Peyer's patch (tissue), 4 donors: Measurements from ENCODE around the gene HRAS. TPM values are rescaled to one million over a fixed set of nuclear protein-coding genes. Genes with fewer than 3 reads are reported as not detected.

Experiments
- DNase-seq, 3 donors: peaks; one replicate each; pipeline ENCODE4 v3.0.0-alpha.2; 2017 to 2019
- H3K27ac ChIP-seq, 4 donors: fragments of 200-600 bp; sonication (generic); one replicate each; pipeline ENCODE4 v1.5.1; 2016 to 2019
- H3K27me3 ChIP-seq, 2 donors: fragments of 200-600 bp; sonication (generic); one replicate each; pipeline ENCODE4 v1.5.1; 2019
- H3K36me3 ChIP-seq, 3 donors: fragments of 200-600 bp; sonication (generic); one replicate each; pipeline ENCODE4 v1.5.1; 2016 to 2019
- H3K4me1 ChIP-seq, 4 donors: fragments of 200-600 bp; sonication (generic); one replicate each; pipeline ENCODE4 v1.5.1; 2016 to 2019
- H3K4me3 ChIP-seq, 4 donors: fragments of 200-600 bp; sonication (generic); 1 replicate in 3 of 4; 2 replicates in 1 of 4; pipeline ENCODE4 v1.5.1; 2016 to 2019; ENCODE audit warnings: mild to moderate bottlenecking in 1 of 4
- H3K9me3 ChIP-seq, 4 donors: fragments of 200-600 bp; sonication (generic); one replicate each; pipeline ENCODE4 v1.5.1; 2016 to 2019; ENCODE audit warnings: mild to moderate bottlenecking in 1 of 4
- POLR2A ChIP-seq, 2 donors: fragments of 450-650 bp; IDR thresholded peaks; one replicate each; pipeline ENCODE4 v1.5.1; 2017; ENCODE audit warnings: antibody characterized with exemption in 2 of 2, mild to moderate bottlenecking in 2 of 2, moderate library complexity in 2 of 2
- total RNA-seq, 4 donors: library from RNA; depleted of rRNA; stranded (reverse); fragments of >200 nt; gene quantifications; one replicate each; pipeline ENCODE4 v1.1.0, GENCODE V29; 2016
- TF ChIP-seq, protein P1 (sequence below), 6 experiments: fragments of 450-650 bp in 4 of 6; fragments of 200-600 bp in 2 of 6; sonication (generic) in 1 of 6; IDR thresholded peaks; one replicate each; pipeline ENCODE4 v1.5.1; 2017 to 2019; ENCODE audit warnings: antibody characterized with exemption in 6 of 6, mild to moderate bottlenecking in 3 of 6, moderate library complexity in 1 of 6

HRAS gene
- total RNA-seq = 10 to 100 TPM; 27.4 to 55.3 (median 35.1) TPM

DNA sequence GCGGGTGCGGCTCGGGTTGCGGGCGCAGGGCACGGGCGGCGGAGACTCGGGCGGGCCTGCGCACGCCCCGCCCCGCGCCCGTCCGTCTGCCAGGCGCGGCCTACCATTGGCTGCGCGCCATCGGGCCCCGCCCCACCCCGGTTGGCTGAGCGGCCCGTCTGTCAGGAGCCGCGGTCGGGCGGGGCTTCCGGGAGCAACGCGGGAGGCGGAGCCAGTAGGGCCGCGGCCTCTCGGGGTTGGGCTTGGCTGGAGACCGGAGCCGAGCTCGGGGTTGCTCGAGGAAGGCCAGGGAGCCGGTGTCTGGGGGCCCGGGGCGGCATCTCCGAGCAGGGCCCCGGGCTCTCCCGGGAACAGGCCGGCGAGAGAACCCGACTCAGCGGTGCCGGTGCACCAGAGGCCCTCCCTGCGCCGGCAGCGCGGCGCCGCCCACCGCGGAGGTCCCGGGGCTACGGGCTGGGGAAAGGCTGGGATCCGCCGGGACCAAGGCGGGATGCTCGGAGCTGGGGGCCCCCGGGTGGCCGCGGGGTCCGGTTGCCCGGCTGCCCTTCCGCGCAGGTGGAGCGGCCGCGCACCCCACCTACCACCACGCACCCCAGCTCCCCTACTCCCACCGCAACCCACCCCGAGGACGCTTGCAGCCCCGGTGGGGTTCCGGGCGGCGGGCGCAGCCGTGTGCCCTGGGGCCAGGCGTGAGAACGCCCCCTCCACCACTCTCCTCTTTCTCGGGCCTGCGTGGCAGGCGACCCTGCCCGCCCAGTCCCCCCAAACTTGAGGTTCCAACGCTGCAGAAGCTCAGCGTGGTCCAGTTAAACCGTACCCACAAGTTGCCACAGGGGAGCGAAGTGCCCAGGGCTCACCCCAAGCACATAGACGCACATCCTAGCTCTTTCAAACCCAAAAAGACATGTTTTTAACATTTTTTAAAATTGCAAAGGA is at the start of gene HRAS:
HRAS (minus strand) TSS at position 58 of the 936 bp plus-strand sequence.
- no peaks in the 10 kb centered on the region for H3K27me3 ChIP-seq

DNA sequence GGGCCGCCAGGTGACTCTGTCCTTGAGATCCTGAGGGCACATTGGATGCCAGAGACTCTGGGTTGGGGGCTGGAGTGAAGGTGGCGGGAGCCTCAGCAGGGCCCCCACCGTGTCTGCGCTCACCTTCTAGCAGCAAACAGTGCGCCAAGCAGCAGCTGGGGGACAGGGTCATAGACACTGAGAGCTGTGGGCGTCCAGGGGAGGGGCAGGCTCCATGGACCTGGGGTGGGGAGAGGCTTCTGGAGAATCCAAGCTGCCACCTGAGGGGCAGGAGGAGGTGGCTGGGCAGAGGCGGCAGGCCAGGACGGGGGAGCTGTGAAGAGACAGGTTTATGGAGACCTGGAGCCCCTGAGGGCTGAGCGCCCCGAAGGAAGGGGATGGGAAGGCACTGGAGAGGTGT is 48.9 kb upstream of the HRAS start:
- Histone ChIP-seq H3K9me3 (no peaks in the 10 kb centered on the region), H3K4me3 (no peak overlapping the region), H3K4me1 (peaks cover 0 to 53% (median 7%) of the 10 kb centered on the region in 4 donors), H3K27ac (no peak overlapping the region), H3K27me3 (no peaks in the 10 kb centered on the region), H3K36me3 (peaks cover 0 to 64% (median 0%) of the 10 kb centered on the region in 3 donors)
- DNase-seq = no peak
- TF ChIP-seq, protein P1, sequence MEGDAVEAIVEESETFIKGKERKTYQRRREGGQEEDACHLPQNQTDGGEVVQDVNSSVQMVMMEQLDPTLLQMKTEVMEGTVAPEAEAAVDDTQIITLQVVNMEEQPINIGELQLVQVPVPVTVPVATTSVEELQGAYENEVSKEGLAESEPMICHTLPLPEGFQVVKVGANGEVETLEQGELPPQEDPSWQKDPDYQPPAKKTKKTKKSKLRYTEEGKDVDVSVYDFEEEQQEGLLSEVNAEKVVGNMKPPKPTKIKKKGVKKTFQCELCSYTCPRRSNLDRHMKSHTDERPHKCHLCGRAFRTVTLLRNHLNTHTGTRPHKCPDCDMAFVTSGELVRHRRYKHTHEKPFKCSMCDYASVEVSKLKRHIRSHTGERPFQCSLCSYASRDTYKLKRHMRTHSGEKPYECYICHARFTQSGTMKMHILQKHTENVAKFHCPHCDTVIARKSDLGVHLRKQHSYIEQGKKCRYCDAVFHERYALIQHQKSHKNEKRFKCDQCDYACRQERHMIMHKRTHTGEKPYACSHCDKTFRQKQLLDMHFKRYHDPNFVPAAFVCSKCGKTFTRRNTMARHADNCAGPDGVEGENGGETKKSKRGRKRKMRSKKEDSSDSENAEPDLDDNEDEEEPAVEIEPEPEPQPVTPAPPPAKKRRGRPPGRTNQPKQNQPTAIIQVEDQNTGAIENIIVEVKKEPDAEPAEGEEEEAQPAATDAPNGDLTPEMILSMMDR (IDR thresholded peaks at IDR 0.05) = no peak
- TF ChIP-seq POLR2A (IDR thresholded peaks at IDR 0.05) = no peak

More for the DNA sequence above, at the start of gene HRAS:
- Histone ChIP-seq H3K4me3 (peak within 1 kb of the TSS; percentile 56 to 93 (median 70)), H3K27ac (peak within 1 kb of the TSS; percentile 81 to 98 (median 86)), H3K9me3 (no peaks in the 10 kb centered on the region), H3K36me3 (peaks cover 0 to 26% (median 0%) of the 10 kb centered on the region in 3 donors), H3K4me1 (peaks cover 0 to 33% (median 26%) of the 10 kb centered on the region in 4 donors)
- DNase-seq = peak; percentile 97
- TF ChIP-seq, protein P1 (IDR thresholded peaks at IDR 0.05) = peak in 1 of 6 experiments; percentile 2
- peak; percentile 60 to 80 for TF ChIP-seq POLR2A (IDR thresholded peaks at IDR 0.05)

DNA sequence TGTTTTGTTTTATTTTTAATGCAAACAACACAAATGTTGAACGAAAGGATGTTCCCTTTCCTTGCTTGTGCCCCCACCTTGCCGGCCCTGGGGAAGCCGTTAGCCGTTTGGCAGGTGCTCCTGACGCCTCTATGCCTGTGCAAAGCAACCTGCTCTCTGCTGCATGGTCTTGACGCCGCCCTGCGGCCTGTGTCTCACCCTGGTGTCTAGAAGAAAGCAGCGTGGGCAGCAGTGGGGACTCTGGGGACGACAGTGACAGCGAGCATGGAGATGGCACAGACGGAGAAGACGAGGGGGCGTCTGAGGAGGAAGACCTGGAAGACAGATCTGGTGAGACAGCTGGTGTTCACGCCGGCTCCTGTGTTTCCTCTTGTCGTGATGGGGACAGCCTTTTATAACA is 46.4 kb upstream of the HRAS start:
- Histone ChIP-seq H3K4me3 (no peak overlapping the region), H3K27me3 (no peaks in the 10 kb centered on the region), H3K4me1 (peaks cover 6 to 57% (median 27%) of the 10 kb centered on the region in 4 donors), H3K27ac (no peak overlapping the region), H3K9me3 (no peaks in the 10 kb centered on the region), H3K36me3 (peaks cover 0 to 39% (median 0%) of the 10 kb centered on the region in 3 donors)
- DNase-seq = no peak
- TF ChIP-seq POLR2A (IDR thresholded peaks at IDR 0.05) = no peak
- TF ChIP-seq, protein P1 (IDR thresholded peaks at IDR 0.05) = no peak

DNA sequence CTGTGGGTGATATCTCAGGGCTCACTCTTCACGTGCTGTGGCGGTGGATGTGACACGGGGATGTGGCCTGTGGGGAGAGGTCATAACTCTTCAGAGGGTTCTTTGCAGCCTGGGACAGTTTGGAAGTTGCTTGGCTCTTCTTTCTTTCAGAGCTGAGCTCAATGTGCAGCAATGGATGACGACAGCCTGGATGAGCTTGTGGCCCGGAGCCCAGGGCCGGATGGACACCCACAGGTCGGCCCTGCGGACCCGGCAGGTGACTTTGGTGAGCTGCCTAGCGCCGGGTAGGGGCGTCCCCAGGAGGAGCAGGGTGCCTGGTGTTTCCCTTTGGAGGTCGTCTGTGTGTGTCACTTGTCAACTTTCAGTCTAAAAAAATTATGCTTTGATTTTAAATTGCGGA is 46.0 kb upstream of the HRAS start:
- Histone ChIP-seq H3K9me3 (no peaks in the 10 kb centered on the region), H3K4me3 (no peak overlapping the region), H3K4me1 (peaks cover 6 to 56% (median 27%) of the 10 kb centered on the region in 4 donors), H3K27me3 (no peaks in the 10 kb centered on the region), H3K27ac (no peak overlapping the region), H3K36me3 (peaks cover 0 to 35% (median 0%) of the 10 kb centered on the region in 3 donors)
- TF ChIP-seq, protein P1 (IDR thresholded peaks at IDR 0.05) = no peak
- no peak for TF ChIP-seq POLR2A (IDR thresholded peaks at IDR 0.05)
- DNase-seq = no peak

DNA sequence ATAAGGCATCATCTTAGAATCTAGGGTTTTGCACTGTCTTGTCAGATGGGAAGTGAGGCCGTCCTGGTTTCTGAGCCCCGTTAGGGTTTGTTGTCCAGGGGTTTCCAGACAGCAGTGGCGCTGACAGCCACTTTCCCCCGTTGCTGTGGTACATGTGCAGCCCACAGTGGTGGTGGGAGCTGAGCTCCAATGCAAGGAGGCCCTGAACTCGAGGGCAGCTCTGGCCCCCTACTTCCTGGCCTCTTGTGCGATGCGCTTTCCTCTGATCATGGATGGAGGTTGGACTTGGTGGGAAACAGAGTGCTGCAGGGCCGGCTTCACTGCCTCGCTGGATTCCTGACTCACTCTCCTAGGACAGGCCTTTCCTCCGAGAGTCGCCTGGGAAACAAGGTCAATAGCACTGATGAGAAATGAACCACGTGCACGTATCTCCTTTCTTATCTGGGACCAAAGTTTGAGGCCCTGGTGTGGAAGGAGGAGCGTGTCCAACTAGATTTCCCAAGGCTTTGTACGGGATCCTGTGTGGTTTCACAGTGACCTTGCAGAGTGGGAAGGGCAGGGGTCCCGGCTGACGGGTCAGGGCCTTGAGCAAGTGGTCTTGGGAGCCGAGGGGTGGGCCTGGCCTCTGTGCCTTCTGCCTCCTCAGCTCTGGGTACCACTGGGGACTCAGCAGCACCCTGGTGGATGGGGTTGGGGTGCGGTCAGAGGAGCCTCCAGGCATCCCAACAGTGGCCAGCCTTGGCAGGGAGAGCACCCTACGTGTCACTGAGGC is 44.6 kb upstream of the HRAS start:
- peaks cover 0 to 32% (median 0%) of the 10 kb centered on the region in 3 donors for H3K36me3 ChIP-seq
- H3K27ac ChIP-seq = peak overlapping the region in 2 of 4 donors; percentile 84 to 93
- no peak overlapping the region for H3K4me3 ChIP-seq
- TF ChIP-seq POLR2A (IDR thresholded peaks at IDR 0.05) = no peak
- TF ChIP-seq, protein P1 (IDR thresholded peaks at IDR 0.05) = no peak
- no peaks in the 10 kb centered on the region for H3K27me3 ChIP-seq
- no peaks in the 10 kb centered on the region for H3K9me3 ChIP-seq
- H3K4me1 ChIP-seq = peaks cover 10 to 61% (median 32%) of the 10 kb centered on the region in 4 donors
- peak in 1 of 3 donors; percentile 79 for DNase-seq
